ENCODE measurements around the gene HSPH1. TPM values are rescaled to one million over a fixed set of nuclear protein-coding genes. Genes with fewer than 3 reads are reported as not detected.

HSPH1 gene
- total RNA-seq, 3 donors from 2014 or later, result 36.3 to 109 (median 53.1) TPM

DNA sequence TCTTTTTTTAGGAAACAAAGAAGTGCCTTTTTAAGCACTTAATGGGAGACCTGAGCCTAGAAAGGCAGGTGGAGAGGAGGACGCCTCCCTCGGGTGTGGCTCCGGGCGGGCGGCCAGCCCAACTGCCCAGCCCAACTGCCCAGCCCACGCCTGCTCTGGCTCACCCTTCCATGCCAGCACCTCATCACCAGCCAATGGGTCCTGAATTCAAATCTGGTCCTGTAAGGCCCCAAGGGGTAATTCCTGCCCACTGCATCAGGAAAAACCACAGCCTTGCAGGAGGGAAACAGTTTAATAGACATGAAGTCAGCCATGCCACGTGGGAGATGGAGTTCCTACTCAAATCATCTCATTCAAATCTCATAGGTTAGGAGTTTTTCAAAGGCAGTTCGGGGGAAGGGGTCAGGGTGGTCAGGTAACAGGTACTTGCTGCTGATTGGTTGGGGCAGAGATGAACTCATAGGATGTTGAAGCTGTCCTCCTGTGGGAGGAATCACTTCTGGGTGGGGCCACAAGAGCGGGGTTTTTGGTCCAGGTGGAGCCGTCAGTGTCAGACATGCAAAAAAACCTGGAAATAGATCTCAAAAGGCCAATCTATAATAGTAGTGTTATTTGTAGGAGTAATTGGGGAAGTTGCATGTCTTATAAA lies 64.9 kb downstream of the HSPH1 start:
- Histone ChIP-seq H3K27ac (no peak overlapping the region), H3K27me3 (no peaks in the 10 kb centered on the region), H3K9me3 (no peaks in the 10 kb centered on the region), H3K36me3 (no peaks in the 10 kb centered on the region), H3K4me1 (no peaks in the 10 kb centered on the region), H3K4me3 (no peak overlapping the region)
- TF ChIP-seq, protein P1, sequence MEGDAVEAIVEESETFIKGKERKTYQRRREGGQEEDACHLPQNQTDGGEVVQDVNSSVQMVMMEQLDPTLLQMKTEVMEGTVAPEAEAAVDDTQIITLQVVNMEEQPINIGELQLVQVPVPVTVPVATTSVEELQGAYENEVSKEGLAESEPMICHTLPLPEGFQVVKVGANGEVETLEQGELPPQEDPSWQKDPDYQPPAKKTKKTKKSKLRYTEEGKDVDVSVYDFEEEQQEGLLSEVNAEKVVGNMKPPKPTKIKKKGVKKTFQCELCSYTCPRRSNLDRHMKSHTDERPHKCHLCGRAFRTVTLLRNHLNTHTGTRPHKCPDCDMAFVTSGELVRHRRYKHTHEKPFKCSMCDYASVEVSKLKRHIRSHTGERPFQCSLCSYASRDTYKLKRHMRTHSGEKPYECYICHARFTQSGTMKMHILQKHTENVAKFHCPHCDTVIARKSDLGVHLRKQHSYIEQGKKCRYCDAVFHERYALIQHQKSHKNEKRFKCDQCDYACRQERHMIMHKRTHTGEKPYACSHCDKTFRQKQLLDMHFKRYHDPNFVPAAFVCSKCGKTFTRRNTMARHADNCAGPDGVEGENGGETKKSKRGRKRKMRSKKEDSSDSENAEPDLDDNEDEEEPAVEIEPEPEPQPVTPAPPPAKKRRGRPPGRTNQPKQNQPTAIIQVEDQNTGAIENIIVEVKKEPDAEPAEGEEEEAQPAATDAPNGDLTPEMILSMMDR (IDR thresholded peaks at IDR 0.05), result no peak
- TF ChIP-seq POLR2A (IDR thresholded peaks at IDR 0.05) (no peak), POLR2AphosphoS5 (IDR thresholded peaks at IDR 0.05) (no peak)
- DNase-seq (ENCODE audit: low spot score in 2 of 2), result no peak
- intact Hi-C loops (cut with DNase I; ENCODE audit: low total_unique reads), result no loop called here

DNA sequence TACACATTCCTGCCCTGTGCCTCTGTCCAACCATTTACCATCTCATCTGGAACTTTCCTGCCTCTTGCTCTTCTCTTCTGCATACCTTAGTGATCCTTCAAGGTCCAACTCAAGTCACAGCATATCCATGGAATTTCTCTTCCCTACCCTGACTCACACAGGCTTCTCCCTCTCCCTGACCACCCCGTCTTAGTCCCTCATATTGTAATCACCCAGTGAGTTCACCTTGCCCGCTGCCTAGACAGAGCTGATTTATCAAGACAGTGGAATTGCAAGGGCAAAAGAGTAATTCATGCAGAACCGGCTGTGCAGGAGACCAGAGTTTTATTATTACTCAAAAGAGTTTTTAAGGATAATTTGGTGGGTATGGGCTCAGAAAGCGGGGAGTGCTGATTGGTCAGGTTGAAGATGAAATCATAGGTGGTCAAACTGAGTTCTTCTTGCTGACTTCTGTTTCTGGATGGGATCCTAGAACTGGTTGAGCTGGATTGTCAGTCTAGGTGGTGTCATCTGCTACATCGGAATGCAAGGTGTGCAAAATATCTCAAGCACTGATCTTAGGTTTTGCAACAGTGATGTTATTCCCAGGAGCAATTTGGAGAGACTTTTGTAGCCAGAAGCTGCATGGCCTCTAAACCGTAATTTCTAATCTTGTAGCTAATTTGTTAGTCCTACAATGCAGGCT lies 67.2 kb downstream of the HSPH1 start:
- Histone ChIP-seq H3K27ac (peak overlapping the region in 1 of 2 donors; percentile 4), H3K9me3 (no peaks in the 10 kb centered on the region), H3K27me3 (no peaks in the 10 kb centered on the region), H3K36me3 (no peaks in the 10 kb centered on the region), H3K4me3 (no peak overlapping the region), H3K4me1 (no peaks in the 10 kb centered on the region)
- no peak for DNase-seq (ENCODE audit: low spot score in 2 of 2)
- intact Hi-C loops (cut with DNase I; ENCODE audit: low total_unique reads), result no loop called here
- no peak for TF ChIP-seq POLR2AphosphoS5 (IDR thresholded peaks at IDR 0.05)
- TF ChIP-seq, protein P1 (IDR thresholded peaks at IDR 0.05), result no peak
- TF ChIP-seq POLR2A (IDR thresholded peaks at IDR 0.05), result no peak

DNA sequence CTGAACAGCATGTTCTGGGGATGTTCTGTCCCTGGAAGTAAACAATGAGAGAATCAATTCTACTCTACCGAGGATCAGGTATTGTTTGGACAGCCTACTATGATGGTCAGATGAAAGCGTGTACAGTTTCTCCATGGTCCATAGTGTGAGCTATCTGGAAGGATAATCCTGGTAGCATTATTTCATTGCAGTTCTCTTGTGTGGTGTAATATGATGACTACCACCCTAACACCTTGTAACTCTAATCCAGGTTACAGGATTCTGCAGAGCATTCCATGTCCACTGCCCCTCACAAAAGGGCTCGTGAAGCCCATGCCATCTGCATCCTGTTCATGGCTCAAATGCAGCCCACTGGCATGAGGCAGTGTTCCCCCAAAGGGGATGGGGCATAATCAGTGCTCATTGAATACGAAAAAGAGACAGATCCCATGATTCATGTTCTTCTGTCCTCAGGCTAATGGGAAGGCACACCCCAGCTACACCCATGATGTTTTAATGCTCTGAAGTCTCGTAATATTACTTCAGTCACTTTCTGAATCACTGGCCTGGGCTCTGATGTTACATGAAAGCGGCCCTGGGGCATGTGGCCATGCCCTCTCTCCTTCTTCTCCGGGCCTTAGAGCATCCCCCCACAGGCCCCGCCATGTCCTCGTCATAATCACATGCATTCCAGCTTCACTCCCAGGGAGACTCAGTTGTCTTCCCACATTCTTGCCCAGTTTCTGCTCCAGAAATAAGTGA lies 68.4 kb downstream of the HSPH1 start:
- no peaks in the 10 kb centered on the region for H3K27me3 ChIP-seq
- H3K4me3 ChIP-seq, result no peak overlapping the region
- no peak overlapping the region for H3K27ac ChIP-seq
- H3K9me3 ChIP-seq, result no peaks in the 10 kb centered on the region
- no peak for DNase-seq (ENCODE audit: low spot score in 2 of 2)
- no peaks in the 10 kb centered on the region for H3K36me3 ChIP-seq
- TF ChIP-seq POLR2A (IDR thresholded peaks at IDR 0.05), result no peak
- TF ChIP-seq, protein P1 (IDR thresholded peaks at IDR 0.05), result no peak
- TF ChIP-seq POLR2AphosphoS5 (IDR thresholded peaks at IDR 0.05), result no peak
- no peaks in the 10 kb centered on the region for H3K4me1 ChIP-seq
- intact Hi-C loops (cut with DNase I; ENCODE audit: low total_unique reads), result no loop called here

DNA sequence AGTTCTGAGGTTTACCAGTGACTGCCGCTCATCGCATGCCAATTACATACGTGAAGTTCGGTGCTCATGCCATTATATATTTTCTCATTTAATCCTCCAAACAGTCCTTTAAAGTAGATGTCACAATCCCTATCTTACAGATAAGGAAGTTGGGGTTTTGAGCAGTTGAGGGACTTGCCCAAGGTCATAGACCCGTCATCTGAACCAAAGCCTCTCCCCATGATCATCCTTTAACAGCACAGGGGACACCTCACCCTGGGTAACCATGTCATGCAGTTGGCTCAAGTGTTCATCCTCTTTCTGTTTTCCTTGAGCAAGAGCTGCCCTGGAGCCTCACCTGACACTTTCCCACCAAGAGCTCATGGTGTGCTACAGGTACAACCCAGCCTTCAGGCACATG lies 69.1 kb downstream of the HSPH1 start:
- Histone ChIP-seq H3K36me3 (no peaks in the 10 kb centered on the region), H3K27me3 (no peaks in the 10 kb centered on the region), H3K9me3 (no peaks in the 10 kb centered on the region), H3K4me3 (no peak overlapping the region), H3K4me1 (no peaks in the 10 kb centered on the region), H3K27ac (no peak overlapping the region)
- intact Hi-C loops (cut with DNase I; ENCODE audit: low total_unique reads), result no loop called here
- no peak for TF ChIP-seq POLR2AphosphoS5 (IDR thresholded peaks at IDR 0.05)
- TF ChIP-seq, protein P1 (IDR thresholded peaks at IDR 0.05), result no peak
- TF ChIP-seq POLR2A (IDR thresholded peaks at IDR 0.05), result no peak
- DNase-seq (ENCODE audit: low spot score in 2 of 2), result no peak

Data from breast epithelium (tissue), 4 donors.